ENCODE data around the gene DCANP1.

The DCANP1 gene

GRCh38 chr5:135462304-135462703 is 15.2 kb upstream of the DCANP1 start:
- H3K9me3 Mint-ChIP-seq: no peaks in the 10 kb centered on the region
- peaks cover 13% of the 10 kb centered on the region for H3K4me1 Mint-ChIP-seq
- peak; percentile 29 to 63 (median 46) for TF ChIP-seq CTCF (IDR thresholded peaks at IDR 0.05; ENCODE audit: unreplicated experiment in 3 of 3)
- H3K27ac Mint-ChIP-seq: no peak overlapping the region
- H3K4me3 Mint-ChIP-seq: no peak overlapping the region
- H3K27me3 Mint-ChIP-seq (ENCODE audit: low read depth): peaks cover 80% of the 10 kb centered on the region
- H3K36me3 Mint-ChIP-seq (ENCODE audit: low read depth): no peaks in the 10 kb centered on the region

- H3K27ac Mint-ChIP-seq: peak overlapping the region in 1 of 3 experiments; percentile 8
- no peak for TF ChIP-seq CTCF (IDR thresholded peaks at IDR 0.05; ENCODE audit: unreplicated experiment in 3 of 3)
- no peak overlapping the region for H3K4me3 Mint-ChIP-seq
- peaks cover 78% of the 10 kb centered on the region for H3K27me3 Mint-ChIP-seq (ENCODE audit: low read depth)
- no peaks in the 10 kb centered on the region for H3K9me3 Mint-ChIP-seq
- H3K36me3 Mint-ChIP-seq (ENCODE audit: low read depth): no peaks in the 10 kb centered on the region
- H3K4me1 Mint-ChIP-seq: peaks cover 13% of the 10 kb centered on the region
Observed at GRCh38 chr5:135461481-135462151, 14.5 kb upstream of the DCANP1 start.

GRCh38 chr5:135460246-135461033 is 13.3 kb upstream of the DCANP1 start:
- H3K4me3 Mint-ChIP-seq: no peak overlapping the region
- peaks cover 72% of the 10 kb centered on the region for H3K27me3 Mint-ChIP-seq (ENCODE audit: low read depth)
- peaks cover 7% of the 10 kb centered on the region for H3K4me1 Mint-ChIP-seq
- H3K9me3 Mint-ChIP-seq: no peaks in the 10 kb centered on the region
- TF ChIP-seq CTCF (IDR thresholded peaks at IDR 0.05; ENCODE audit: unreplicated experiment in 3 of 3): no peak
- no peak overlapping the region for H3K27ac Mint-ChIP-seq
- no peaks in the 10 kb centered on the region for H3K36me3 Mint-ChIP-seq (ENCODE audit: low read depth)

- Mint-ChIP-seq H3K27ac (no peak overlapping the region), H3K9me3 (no peaks in the 10 kb centered on the region), H3K4me1 (peaks cover 7% of the 10 kb centered on the region), H3K27me3 (ENCODE audit: low read depth) (peaks cover 56% of the 10 kb centered on the region), H3K4me3 (no peak overlapping the region), H3K36me3 (ENCODE audit: low read depth) (no peaks in the 10 kb centered on the region)
- TF ChIP-seq CTCF (IDR thresholded peaks at IDR 0.05; ENCODE audit: unreplicated experiment in 3 of 3): no peak
Observed at GRCh38 chr5:135458921-135459331, 11.8 kb upstream of the DCANP1 start.

- TF ChIP-seq CTCF (IDR thresholded peaks at IDR 0.05; ENCODE audit: unreplicated experiment in 3 of 3): no peak
- Mint-ChIP-seq H3K4me1 (peaks cover 7% of the 10 kb centered on the region), H3K27ac (no peak overlapping the region), H3K4me3 (no peak overlapping the region), H3K27me3 (ENCODE audit: low read depth) (peaks cover 51% of the 10 kb centered on the region), H3K9me3 (no peaks in the 10 kb centered on the region), H3K36me3 (ENCODE audit: low read depth) (no peaks in the 10 kb centered on the region)
Observed at GRCh38 chr5:135458356-135458755, 11.2 kb upstream of the DCANP1 start.
